Esophagus muscularis mucosa (tissue), 3 donors: Measurements from ENCODE around the gene SDK1.

ENCODE experiments used
- CTCF ChIP-seq, 3 experiments: fragments of 200-600 bp in 2 of 3; fragments of 450-650 bp in 1 of 3; sonication (generic) in 2 of 3; IDR thresholded peaks; one replicate each; pipeline ENCODE4 v1.5.1; 2017 to 2019; ENCODE audit warnings: antibody characterized with exemption in 3 of 3, mild to moderate bottlenecking in 2 of 3, moderate library complexity in 1 of 3
- POLR2AphosphoS5 ChIP-seq, 2 donors: sonication (generic); formaldehyde crosslinking; IDR thresholded peaks; one replicate each; pipeline ENCODE4 v1.6.1; 2017; ENCODE audit warnings: antibody characterized with exemption in 2 of 2

GRCh38 chr7:3757059-3757458 lies 456.0 kb downstream of the SDK1 start:
- no peak for TF ChIP-seq CTCF (IDR thresholded peaks at IDR 0.05)
- TF ChIP-seq POLR2AphosphoS5 (IDR thresholded peaks at IDR 0.05), result no peak
